Osteoblast (primary cell): Measurements from ENCODE around the gene PHACTR1. TPM values are rescaled to one million over a fixed set of nuclear protein-coding genes. Genes with fewer than 3 reads are reported as not detected.

Experiments
- DNase-seq: peaks from one replicate; pipeline ENCODE4 v3.0.0; 2011; ENCODE audit warnings: low spot score, mixed read lengths; ENCODE audit not compliant: insufficient read length; ENCODE audit errors: missing footprints
- H2AFZ ChIP-seq: 2 replicates; pipeline ENCODE4 v1.6.0; 2011; ENCODE audit warnings: mild to moderate bottlenecking, low read length
- H3K27ac ChIP-seq: 2 replicates; pipeline ENCODE4 v1.5.1; 2011; ENCODE audit warnings: mild to moderate bottlenecking, low read depth, low read length, moderate library complexity
- H3K27me3 ChIP-seq: 2 replicates; pipeline ENCODE4 v1.6.0; 2012; ENCODE audit warnings: mild to moderate bottlenecking, control low read depth, inconsistent platforms, low read length, moderate library complexity; ENCODE audit not compliant: insufficient read depth
- H3K36me3 ChIP-seq: 2 replicates; pipeline ENCODE4 v1.5.1; 2011; ENCODE audit warnings: mild to moderate bottlenecking, low read length, control low read depth, moderate library complexity; ENCODE audit not compliant: insufficient read depth
- H3K4me1 ChIP-seq: 2 replicates; pipeline ENCODE4 v1.5.1; 2011; ENCODE audit warnings: mild to moderate bottlenecking, low read length, control low read depth, moderate library complexity; ENCODE audit not compliant: insufficient read depth
- H3K4me2 ChIP-seq: 2 replicates; pipeline ENCODE4 v1.6.0; 2011; ENCODE audit warnings: mild to moderate bottlenecking, low read length; ENCODE audit not compliant: insufficient read depth
- H3K4me3 ChIP-seq: fragments of 200-600 bp; sonication (generic); 3 replicates; pipeline ENCODE4 v1.5.1; 2012; ENCODE audit warnings: mild to moderate bottlenecking, low read length, inconsistent platforms; ENCODE audit not compliant: insufficient read depth
- H3K79me2 ChIP-seq: 2 replicates; pipeline ENCODE4 v1.6.0; 2012; ENCODE audit warnings: mild to moderate bottlenecking, low read length, control low read depth, inconsistent platforms; ENCODE audit not compliant: insufficient read depth
- H3K9me3 ChIP-seq: 2 replicates; pipeline ENCODE4 v1.5.1; 2011; ENCODE audit warnings: low read depth, low read length, control low read depth
- H4K20me1 ChIP-seq: 2 replicates; pipeline ENCODE4 v1.6.0; 2012; ENCODE audit warnings: mild to moderate bottlenecking, low read length, control low read depth; ENCODE audit not compliant: insufficient read depth
- CTCF ChIP-seq: IDR thresholded peaks from 2 replicates; pipeline ENCODE4 v1.5.1; 2011; ENCODE audit warnings: mild to moderate bottlenecking, low read depth, low read length, moderate library complexity; ENCODE audit errors: extremely low read depth
- total RNA-seq: library from RNA; depleted of rRNA; stranded (reverse); fragments of >200 nt; gene quantifications from 2 replicates; pipeline ENCODE4 v1.2.3, GENCODE V29; 2012

Gene PHACTR1
- total RNA-seq, 1 donor: 0.36 TPM

- no peaks in the 10 kb centered on the region for H3K79me2 ChIP-seq
- TF ChIP-seq CTCF: no peak
- DNase-seq: no peak
- no peaks in the 10 kb centered on the region for H4K20me1 ChIP-seq
- H3K4me2 ChIP-seq: no peak overlapping the region
- no peaks in the 10 kb centered on the region for H3K9me3 ChIP-seq
- H3K27ac ChIP-seq: no peak overlapping the region
- H3K36me3 ChIP-seq: no peaks in the 10 kb centered on the region
- H3K27me3 ChIP-seq: no peaks in the 10 kb centered on the region
- H3K4me1 ChIP-seq: no peaks in the 10 kb centered on the region
- H2AFZ ChIP-seq: no peak overlapping the region
- no peak overlapping the region for H3K4me3 ChIP-seq
Observed at GRCh38 chr6:12882761-12883290, 166.3 kb downstream of the PHACTR1 start.

- no peak overlapping the region for H2AFZ ChIP-seq
- H4K20me1 ChIP-seq: no peaks in the 10 kb centered on the region
- no peaks in the 10 kb centered on the region for H3K79me2 ChIP-seq
- H3K4me3 ChIP-seq: no peak overlapping the region
- H3K9me3 ChIP-seq: no peaks in the 10 kb centered on the region
- no peak for DNase-seq
- H3K36me3 ChIP-seq: no peaks in the 10 kb centered on the region
- H3K27ac ChIP-seq: no peak overlapping the region
- H3K4me1 ChIP-seq: no peaks in the 10 kb centered on the region
- TF ChIP-seq CTCF: no peak
- H3K27me3 ChIP-seq: no peaks in the 10 kb centered on the region
- no peak overlapping the region for H3K4me2 ChIP-seq
Observed at GRCh38 chr6:12884983-12885382, 168.4 kb downstream of the PHACTR1 start.

GRCh38 chr6:12886961-12887775 lies 170.6 kb downstream of the PHACTR1 start:
- Histone ChIP-seq H3K4me3 (no peak overlapping the region), H3K79me2 (no peaks in the 10 kb centered on the region), H3K9me3 (peaks cover 3% of the 10 kb centered on the region), H4K20me1 (no peaks in the 10 kb centered on the region), H3K27ac (no peak overlapping the region), H2AFZ (no peak overlapping the region), H3K36me3 (no peaks in the 10 kb centered on the region), H3K4me1 (no peaks in the 10 kb centered on the region), H3K4me2 (no peak overlapping the region), H3K27me3 (no peaks in the 10 kb centered on the region)
- no peak for DNase-seq
- TF ChIP-seq CTCF: no peak

GRCh38 chr6:12890171-12890790 lies 173.7 kb downstream of the PHACTR1 start:
- Histone ChIP-seq H3K4me1 (no peaks in the 10 kb centered on the region), H3K9me3 (peaks cover 3% of the 10 kb centered on the region), H4K20me1 (no peaks in the 10 kb centered on the region), H2AFZ (no peak overlapping the region), H3K27me3 (no peaks in the 10 kb centered on the region), H3K79me2 (no peaks in the 10 kb centered on the region), H3K4me3 (no peak overlapping the region), H3K36me3 (no peaks in the 10 kb centered on the region), H3K27ac (no peak overlapping the region), H3K4me2 (no peak overlapping the region)
- TF ChIP-seq CTCF: peak; percentile 50
- DNase-seq: no peak
